Measurements from ENCODE around the gene NTSR1. TPM values are rescaled to one million over a fixed set of nuclear protein-coding genes. Genes with fewer than 3 reads are reported as not detected.

The NTSR1 gene
- total RNA-seq, 1 experiment from 2014 or later: 44.1 TPM

GRCh38 chr20:62786157-62786556 is 77.5 kb downstream of the NTSR1 start:
- BruUV-seq (replicated peaks): no TSS peak
- no peaks in the 10 kb centered on the region for H3K27me3 ChIP-seq (ENCODE audit: control insufficient read depth, insufficient read depth, low read length)
- in situ Hi-C loops (cut with HindIII; ENCODE audit: low pct_unique_long_range_greater_than_20kb, low sequenced_read_pairs) (no loop called here), intact Hi-C loops (cut with micrococcal nuclease; ENCODE audit: unreplicated experiment) (no loop called here)
- TF ChIP-seq TCF7L2 (IDR thresholded peaks at IDR 0.05; ENCODE audit: low read depth, low read length): no peak
- TF ChIP-seq, protein P1, sequence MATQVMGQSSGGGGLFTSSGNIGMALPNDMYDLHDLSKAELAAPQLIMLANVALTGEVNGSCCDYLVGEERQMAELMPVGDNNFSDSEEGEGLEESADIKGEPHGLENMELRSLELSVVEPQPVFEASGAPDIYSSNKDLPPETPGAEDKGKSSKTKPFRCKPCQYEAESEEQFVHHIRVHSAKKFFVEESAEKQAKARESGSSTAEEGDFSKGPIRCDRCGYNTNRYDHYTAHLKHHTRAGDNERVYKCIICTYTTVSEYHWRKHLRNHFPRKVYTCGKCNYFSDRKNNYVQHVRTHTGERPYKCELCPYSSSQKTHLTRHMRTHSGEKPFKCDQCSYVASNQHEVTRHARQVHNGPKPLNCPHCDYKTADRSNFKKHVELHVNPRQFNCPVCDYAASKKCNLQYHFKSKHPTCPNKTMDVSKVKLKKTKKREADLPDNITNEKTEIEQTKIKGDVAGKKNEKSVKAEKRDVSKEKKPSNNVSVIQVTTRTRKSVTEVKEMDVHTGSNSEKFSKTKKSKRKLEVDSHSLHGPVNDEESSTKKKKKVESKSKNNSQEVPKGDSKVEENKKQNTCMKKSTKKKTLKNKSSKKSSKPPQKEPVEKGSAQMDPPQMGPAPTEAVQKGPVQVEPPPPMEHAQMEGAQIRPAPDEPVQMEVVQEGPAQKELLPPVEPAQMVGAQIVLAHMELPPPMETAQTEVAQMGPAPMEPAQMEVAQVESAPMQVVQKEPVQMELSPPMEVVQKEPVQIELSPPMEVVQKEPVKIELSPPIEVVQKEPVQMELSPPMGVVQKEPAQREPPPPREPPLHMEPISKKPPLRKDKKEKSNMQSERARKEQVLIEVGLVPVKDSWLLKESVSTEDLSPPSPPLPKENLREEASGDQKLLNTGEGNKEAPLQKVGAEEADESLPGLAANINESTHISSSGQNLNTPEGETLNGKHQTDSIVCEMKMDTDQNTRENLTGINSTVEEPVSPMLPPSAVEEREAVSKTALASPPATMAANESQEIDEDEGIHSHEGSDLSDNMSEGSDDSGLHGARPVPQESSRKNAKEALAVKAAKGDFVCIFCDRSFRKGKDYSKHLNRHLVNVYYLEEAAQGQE (IDR thresholded peaks at IDR 0.05; ENCODE audit: insufficient read depth in 1 of 2, low read depth in 2 of 2, low read length in 1 of 2): no peak
- TF ChIP-seq, protein P2, sequence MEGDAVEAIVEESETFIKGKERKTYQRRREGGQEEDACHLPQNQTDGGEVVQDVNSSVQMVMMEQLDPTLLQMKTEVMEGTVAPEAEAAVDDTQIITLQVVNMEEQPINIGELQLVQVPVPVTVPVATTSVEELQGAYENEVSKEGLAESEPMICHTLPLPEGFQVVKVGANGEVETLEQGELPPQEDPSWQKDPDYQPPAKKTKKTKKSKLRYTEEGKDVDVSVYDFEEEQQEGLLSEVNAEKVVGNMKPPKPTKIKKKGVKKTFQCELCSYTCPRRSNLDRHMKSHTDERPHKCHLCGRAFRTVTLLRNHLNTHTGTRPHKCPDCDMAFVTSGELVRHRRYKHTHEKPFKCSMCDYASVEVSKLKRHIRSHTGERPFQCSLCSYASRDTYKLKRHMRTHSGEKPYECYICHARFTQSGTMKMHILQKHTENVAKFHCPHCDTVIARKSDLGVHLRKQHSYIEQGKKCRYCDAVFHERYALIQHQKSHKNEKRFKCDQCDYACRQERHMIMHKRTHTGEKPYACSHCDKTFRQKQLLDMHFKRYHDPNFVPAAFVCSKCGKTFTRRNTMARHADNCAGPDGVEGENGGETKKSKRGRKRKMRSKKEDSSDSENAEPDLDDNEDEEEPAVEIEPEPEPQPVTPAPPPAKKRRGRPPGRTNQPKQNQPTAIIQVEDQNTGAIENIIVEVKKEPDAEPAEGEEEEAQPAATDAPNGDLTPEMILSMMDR (IDR thresholded peaks at IDR 0.05): no peak
- no peak for TF ChIP-seq SIN3A (IDR thresholded peaks at IDR 0.05; ENCODE audit: borderline replicate concordance, insufficient read depth, low read depth, low read length)
- TF ChIP-seq POLR2AphosphoS5 (IDR thresholded peaks at IDR 0.05; ENCODE audit: low read depth, low read length): no peak
- no peak overlapping the region for H3K4me3 ChIP-seq (ENCODE audit: low read depth in 2 of 2, low read length in 2 of 2)
- H3K4me1 ChIP-seq (ENCODE audit: control insufficient read depth, insufficient read depth, low read length): 0 out of 2 replicates have a peak, but pooled peaks cover 1% of the 10 kb centered on the region
- ATAC-seq (no peak), DNase-seq (ENCODE audit: low read depth, low spot score) (no peak)
- H3K27ac ChIP-seq (ENCODE audit: low read length): no peak overlapping the region
- H3K36me3 ChIP-seq (ENCODE audit: control insufficient read depth, insufficient read depth, low read length): no peaks in the 10 kb centered on the region
- no peaks in the 10 kb centered on the region for H3K9me3 ChIP-seq (ENCODE audit: control insufficient read depth, insufficient read depth, low read depth, low read length)
- CTCF ChIA-PET: interaction anchor here (0.6 kb wide), 1 partner anchor 324 kb away, joined by 3 read pairs; no protein-coding TSS in a partner anchor
- POLR2A ChIA-PET: no interaction called here

DNA sequence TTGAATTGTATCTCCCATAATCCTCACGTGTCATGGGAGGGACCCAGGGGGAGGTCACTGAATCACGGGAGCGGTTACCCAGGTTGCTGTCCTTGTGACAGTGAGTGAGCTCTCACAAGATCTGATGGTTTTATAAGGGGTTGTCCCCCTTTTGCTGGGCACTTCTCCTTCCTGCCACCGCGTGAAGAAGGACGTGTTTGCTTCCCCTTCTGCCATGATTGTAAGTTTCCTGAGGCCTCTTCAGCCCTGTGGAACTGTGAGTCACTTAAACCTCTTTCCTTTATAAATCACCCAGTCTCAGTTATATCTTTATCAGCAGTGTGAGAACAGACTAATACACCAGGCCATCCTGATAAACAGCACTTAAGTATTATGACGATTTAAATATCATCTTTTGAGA is 78.7 kb downstream of the NTSR1 start:
- Histone ChIP-seq H3K4me3 (ENCODE audit: low read depth in 2 of 2, low read length in 2 of 2) (no peak overlapping the region), H3K36me3 (ENCODE audit: control insufficient read depth, insufficient read depth, low read length) (no peaks in the 10 kb centered on the region), H3K4me1 (ENCODE audit: control insufficient read depth, insufficient read depth, low read length) (peaks cover 3% of the 10 kb centered on the region; the same call in 1 of the 2 replicates), H3K27ac (ENCODE audit: low read length) (no peak overlapping the region), H3K9me3 (ENCODE audit: control insufficient read depth, insufficient read depth, low read depth, low read length) (no peaks in the 10 kb centered on the region), H3K27me3 (ENCODE audit: control insufficient read depth, insufficient read depth, low read length) (no peaks in the 10 kb centered on the region)
- DNase-seq (ENCODE audit: low read depth, low spot score) (no peak), ATAC-seq (no peak)
- in situ Hi-C loops (cut with HindIII; ENCODE audit: low pct_unique_long_range_greater_than_20kb, low sequenced_read_pairs) (no loop called here), intact Hi-C loops (cut with micrococcal nuclease; ENCODE audit: unreplicated experiment) (no loop called here)
- BruUV-seq (replicated peaks): no TSS peak
- TF ChIP-seq, protein P2 (IDR thresholded peaks at IDR 0.05): no peak
- TF ChIP-seq SIN3A (IDR thresholded peaks at IDR 0.05; ENCODE audit: borderline replicate concordance, insufficient read depth, low read depth, low read length) (no peak), TCF7L2 (IDR thresholded peaks at IDR 0.05; ENCODE audit: low read depth, low read length) (no peak), POLR2AphosphoS5 (IDR thresholded peaks at IDR 0.05; ENCODE audit: low read depth, low read length) (no peak)
- TF ChIP-seq, protein P1 (IDR thresholded peaks at IDR 0.05; ENCODE audit: insufficient read depth in 1 of 2, low read depth in 2 of 2, low read length in 1 of 2): no peak
- ChIA-PET CTCF (interaction anchor here (0.6 kb wide), 1 partner anchor 123 kb away, joined by 4 read pairs; no protein-coding TSS in a partner anchor), POLR2A (no interaction called here)

Data from Panc1 (cell line).